BJ (cell line): Measurements from ENCODE around the gene TTC28. TPM values are rescaled to one million over a fixed set of nuclear protein-coding genes. Genes with fewer than 3 reads are reported as not detected.
A peak's percentile ranks its signal among the peaks of the same experiment; 100 is the strongest.

Experiments
- CTCF ChIA-PET: fragments of 350-600 bp; formaldehyde crosslinking; extraction: SDS; loops from one replicate; lab custom pipeline; 2021; ENCODE audit warnings: antibody characterized with exemption, inconsistent platforms; lab: Yijun Ruan, JAX
- POLR2A ChIA-PET: fragments of 300-600 bp; sonication (Branson Sonifier 250); formaldehyde crosslinking; extraction: SDS; loops from one replicate; lab custom pipeline; 2021; ENCODE audit warnings: antibody characterized with exemption; lab: Charles Lee
- DNase-seq: peaks from one replicate; pipeline ENCODE4 v3.0.0-alpha.2; 2011; ENCODE audit warnings: low read depth
- H3K27me3 ChIP-seq: 2 replicates; pipeline ENCODE4 v1.6.0; 2011; ENCODE audit warnings: low read length; ENCODE audit not compliant: control insufficient read depth, insufficient read depth
- H3K36me3 ChIP-seq: 2 replicates; pipeline ENCODE4 v1.5.1; 2011; ENCODE audit warnings: low read length; ENCODE audit not compliant: control insufficient read depth, insufficient read depth
- H3K4me3 ChIP-seq: 2 replicates; pipeline ENCODE4 v1.5.1; 2011; ENCODE audit warnings: low read depth, mild to moderate bottlenecking, control low read depth, low read length
- polyA plus RNA-seq: library from polyadenylated mRNA; depleted of rRNA; stranded (reverse); fragments of >200 nt; gene quantifications from 2 replicates; pipeline ENCODE4 v1.2.3, GENCODE V29; 2011
- TF ChIP-seq, protein P1 (sequence below): IDR thresholded peaks from 2 replicates; pipeline ENCODE4 v1.5.1; 2011; ENCODE audit warnings: low read depth, mild to moderate bottlenecking, control low read depth, inconsistent platforms, low read length, moderate library complexity; ENCODE audit not compliant: insufficient read depth

Gene TTC28
- polyA plus RNA-seq, 1 experiment, result 8.7 TPM

DNA sequence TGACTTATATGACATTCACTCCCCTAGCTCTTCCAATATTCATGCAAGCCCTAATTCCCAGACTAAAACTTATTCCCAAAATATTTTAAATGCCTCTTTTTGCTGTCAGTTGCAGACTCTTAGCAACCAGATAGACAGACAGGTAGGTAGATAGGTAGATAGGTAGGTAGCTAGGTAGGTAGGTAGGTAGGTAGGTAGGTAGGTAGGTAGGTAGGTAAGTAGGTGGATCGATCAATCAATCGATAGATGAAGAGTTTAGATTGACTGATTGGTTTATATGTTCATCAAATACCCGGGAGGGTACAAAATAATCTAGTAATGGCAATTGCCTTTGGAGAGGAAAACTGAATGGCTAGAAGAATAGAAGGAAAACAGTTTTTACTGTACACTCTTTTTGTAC is 86.3 kb downstream of the TTC28 start:
- no peak for DNase-seq
- Histone ChIP-seq H3K4me3 (no peak overlapping the region), H3K27me3 (no peaks in the 10 kb centered on the region), H3K36me3 (no peaks in the 10 kb centered on the region)
- CTCF ChIA-PET, result interaction anchor here (0.6 to 3.5 kb wide), 10 partner anchors 14 to 574 kb away, joined by 3 to 33 read pairs (median 4); no protein-coding TSS in a partner anchor
- POLR2A ChIA-PET, result no interaction called here
- TF ChIP-seq, protein P1, sequence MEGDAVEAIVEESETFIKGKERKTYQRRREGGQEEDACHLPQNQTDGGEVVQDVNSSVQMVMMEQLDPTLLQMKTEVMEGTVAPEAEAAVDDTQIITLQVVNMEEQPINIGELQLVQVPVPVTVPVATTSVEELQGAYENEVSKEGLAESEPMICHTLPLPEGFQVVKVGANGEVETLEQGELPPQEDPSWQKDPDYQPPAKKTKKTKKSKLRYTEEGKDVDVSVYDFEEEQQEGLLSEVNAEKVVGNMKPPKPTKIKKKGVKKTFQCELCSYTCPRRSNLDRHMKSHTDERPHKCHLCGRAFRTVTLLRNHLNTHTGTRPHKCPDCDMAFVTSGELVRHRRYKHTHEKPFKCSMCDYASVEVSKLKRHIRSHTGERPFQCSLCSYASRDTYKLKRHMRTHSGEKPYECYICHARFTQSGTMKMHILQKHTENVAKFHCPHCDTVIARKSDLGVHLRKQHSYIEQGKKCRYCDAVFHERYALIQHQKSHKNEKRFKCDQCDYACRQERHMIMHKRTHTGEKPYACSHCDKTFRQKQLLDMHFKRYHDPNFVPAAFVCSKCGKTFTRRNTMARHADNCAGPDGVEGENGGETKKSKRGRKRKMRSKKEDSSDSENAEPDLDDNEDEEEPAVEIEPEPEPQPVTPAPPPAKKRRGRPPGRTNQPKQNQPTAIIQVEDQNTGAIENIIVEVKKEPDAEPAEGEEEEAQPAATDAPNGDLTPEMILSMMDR, result no peak

DNA sequence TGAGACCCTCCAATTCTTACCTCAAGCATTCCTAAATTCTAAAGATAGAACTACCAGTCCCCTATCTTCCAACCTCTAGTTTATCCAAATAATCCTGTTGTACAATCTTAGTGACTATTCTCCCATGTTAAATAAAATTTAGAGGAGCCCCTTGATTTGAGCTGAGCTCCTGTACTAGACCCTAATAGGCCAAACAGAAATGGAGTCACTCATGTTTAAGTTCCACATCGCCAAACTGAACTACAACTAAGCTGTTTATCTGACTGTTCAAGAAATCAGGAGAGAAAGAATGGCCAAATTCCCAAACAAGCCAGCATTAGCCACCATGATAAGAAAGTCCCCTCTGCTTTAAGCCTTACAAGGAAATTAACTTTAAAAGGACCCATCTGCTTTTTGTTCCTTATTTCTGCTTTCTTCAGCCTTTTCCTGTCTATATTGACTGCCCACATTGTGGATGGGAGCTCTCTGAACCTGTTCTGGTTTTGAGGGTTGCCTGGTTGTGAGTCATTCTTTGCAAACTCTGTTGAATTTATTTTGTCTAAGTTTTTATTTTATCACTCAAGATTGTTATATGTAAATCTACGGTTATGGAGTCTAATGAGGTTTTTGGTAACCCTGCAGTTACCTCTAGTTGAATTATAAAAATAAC is 90.4 kb downstream of the TTC28 start:
- TF ChIP-seq, protein P1, result no peak
- Histone ChIP-seq H3K27me3 (no peaks in the 10 kb centered on the region), H3K36me3 (no peaks in the 10 kb centered on the region), H3K4me3 (no peak overlapping the region)
- DNase-seq, result no peak
- POLR2A ChIA-PET, result no interaction called here
- CTCF ChIA-PET, result interaction anchor here (0.7 kb wide), 1 partner anchor 699 kb away, joined by 3 read pairs; no protein-coding TSS in a partner anchor

DNA sequence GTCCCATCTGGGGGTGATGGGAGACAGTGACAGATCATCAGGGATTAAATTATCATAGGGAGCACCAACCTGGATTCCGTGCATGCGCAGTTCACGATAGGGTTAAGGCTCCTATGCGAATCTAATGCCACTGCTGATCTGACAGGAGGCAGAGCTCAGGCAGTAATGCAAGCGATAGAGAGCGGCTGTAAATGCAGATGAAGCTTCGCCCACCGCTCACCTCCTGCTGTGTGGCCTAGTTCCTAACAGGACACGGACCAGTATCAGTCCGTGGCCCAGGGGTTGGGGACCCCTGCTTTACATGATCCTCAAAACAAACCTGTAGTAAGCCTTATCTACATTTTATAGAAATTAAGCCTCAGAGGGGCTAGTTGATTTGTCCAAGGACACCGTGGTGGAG is 94.3 kb downstream of the TTC28 start:
- no peak for DNase-seq

DNA sequence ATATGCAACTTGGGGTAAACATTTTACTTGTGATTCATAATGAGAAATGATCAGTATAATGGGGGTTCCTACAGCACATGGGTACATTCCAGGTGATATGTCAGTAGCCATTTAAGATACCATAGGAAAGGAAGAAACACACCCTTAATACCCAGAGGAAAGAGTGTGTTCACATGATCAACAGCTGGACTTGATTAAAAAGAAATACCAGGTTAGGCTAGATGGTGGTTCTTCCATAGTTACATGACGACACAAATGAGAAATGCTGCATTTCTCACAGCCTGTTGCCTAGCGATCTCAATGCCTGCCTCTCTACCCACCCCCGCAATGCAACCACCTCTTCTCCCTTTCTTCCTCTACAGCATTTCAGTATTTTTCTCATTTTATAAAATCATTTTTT is 96.8 kb downstream of the TTC28 start:
- CTCF ChIA-PET, result interaction anchor here (1.1 to 1.3 kb wide), 2 partner anchors 360 to 563 kb away, joined by 3 to 4 read pairs; no protein-coding TSS in a partner anchor
- peak; percentile 96 for DNase-seq
- no peaks in the 10 kb centered on the region for H3K27me3 ChIP-seq
- POLR2A ChIA-PET, result no interaction called here
- TF ChIP-seq, protein P1, result no peak
- H3K36me3 ChIP-seq, result no peaks in the 10 kb centered on the region
- no peak overlapping the region for H3K4me3 ChIP-seq

More for the DNA sequence above, 94.3 kb downstream of the TTC28 start:
- TF ChIP-seq, protein P1, result no peak
- Histone ChIP-seq H3K4me3 (no peak overlapping the region), H3K36me3 (no peaks in the 10 kb centered on the region), H3K27me3 (no peaks in the 10 kb centered on the region)
- POLR2A ChIA-PET, result no interaction called here
- CTCF ChIA-PET, result interaction anchor here (1.1 to 2.7 kb wide), 2 partner anchors 506 to 565 kb away, joined by 3 to 10 read pairs; no protein-coding TSS in a partner anchor

DNA sequence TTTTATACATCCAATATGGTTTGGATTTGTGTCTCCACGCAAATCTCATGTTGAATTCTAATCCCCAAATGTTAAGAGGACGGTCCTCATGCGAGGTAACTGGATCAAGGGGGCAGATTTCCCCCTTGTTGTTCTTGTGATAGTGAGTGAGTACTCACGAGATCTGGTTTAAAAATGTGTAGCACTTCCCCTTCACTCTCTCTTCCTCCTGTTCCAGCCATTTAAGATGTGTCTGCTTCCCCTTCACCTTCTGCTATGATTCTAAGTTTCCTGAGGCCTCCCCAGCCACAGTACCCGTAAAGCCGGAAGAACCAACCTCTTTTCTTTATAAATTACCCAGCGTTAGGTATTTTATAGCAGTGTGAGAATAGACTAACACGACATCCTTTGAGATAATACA is 98.6 kb downstream of the TTC28 start:
- TF ChIP-seq, protein P1, result no peak
- POLR2A ChIA-PET, result no interaction called here
- Histone ChIP-seq H3K4me3 (no peak overlapping the region), H3K36me3 (no peaks in the 10 kb centered on the region), H3K27me3 (no peaks in the 10 kb centered on the region)
- CTCF ChIA-PET, result interaction anchor here (0.8 kb wide), 1 partner anchor 557 kb away, joined by 3 read pairs; no protein-coding TSS in a partner anchor
- no peak for DNase-seq
